ENCODE results near the gene MBD5.

MBD5 gene

GRCh38 chr2:148455791-148456190, 434.9 kb downstream of the MBD5 start:
- DNase-seq (ENCODE audit: low read depth, low spot score): no peak

- DNase-seq (ENCODE audit: low read depth, low spot score): no peak
Measured at GRCh38 chr2:148458171-148458570, 437.3 kb downstream of the MBD5 start.

- DNase-seq (ENCODE audit: low read depth, low spot score): no peak
Measured at GRCh38 chr2:148459377-148459778, 438.5 kb downstream of the MBD5 start.

- no peak for DNase-seq (ENCODE audit: low read depth, low spot score)
Measured at GRCh38 chr2:148461876-148462275, 441.0 kb downstream of the MBD5 start.

- no peak for DNase-seq (ENCODE audit: low read depth, low spot score)
Measured at GRCh38 chr2:148475626-148476025, 454.7 kb downstream of the MBD5 start.

GRCh38 chr2:148479398-148479797, 458.5 kb downstream of the MBD5 start:
- no peak for DNase-seq (ENCODE audit: low read depth, low spot score)

- DNase-seq (ENCODE audit: low read depth, low spot score): no peak
Measured at GRCh38 chr2:148483665-148484064, 462.8 kb downstream of the MBD5 start.

- no peak for DNase-seq (ENCODE audit: low read depth, low spot score)
Measured at GRCh38 chr2:148484066-148484465, 463.2 kb downstream of the MBD5 start.

GRCh38 chr2:148486655-148487054, 465.8 kb downstream of the MBD5 start:
- DNase-seq (ENCODE audit: low read depth, low spot score): no peak

- no peak for DNase-seq (ENCODE audit: low read depth, low spot score)
Measured at GRCh38 chr2:148487439-148487838, 466.5 kb downstream of the MBD5 start.

GRCh38 chr2:148490840-148491439, 470.0 kb downstream of the MBD5 start:
- DNase-seq (ENCODE audit: low read depth, low spot score): no peak

- DNase-seq (ENCODE audit: low read depth, low spot score): no peak
Measured at GRCh38 chr2:148493822-148494563, 473.1 kb downstream of the MBD5 start.

GRCh38 chr2:148495586-148495985, 474.7 kb downstream of the MBD5 start:
- DNase-seq (ENCODE audit: low read depth, low spot score): no peak

GRCh38 chr2:148501545-148501944, 480.7 kb downstream of the MBD5 start:
- no peak for DNase-seq (ENCODE audit: low read depth, low spot score)

- no peak for DNase-seq (ENCODE audit: low read depth, low spot score)
Measured at GRCh38 chr2:148503516-148503915, 482.6 kb downstream of the MBD5 start.

GRCh38 chr2:148507970-148508369, 487.1 kb downstream of the MBD5 start:
- no peak for DNase-seq (ENCODE audit: low read depth, low spot score)

GRCh38 chr2:148508878-148509287, 488.0 kb downstream of the MBD5 start:
- no peak for DNase-seq (ENCODE audit: low read depth, low spot score)

- peak; percentile 62 for DNase-seq (ENCODE audit: low read depth, low spot score)
Measured at GRCh38 chr2:148509288-148509902, 488.5 kb downstream of the MBD5 start.

- DNase-seq (ENCODE audit: low read depth, low spot score): no peak
Measured at GRCh38 chr2:148511883-148512282, 491.0 kb downstream of the MBD5 start.

- DNase-seq (ENCODE audit: low read depth, low spot score): no peak
Measured at GRCh38 chr2:148512501-148512900, 491.6 kb downstream of the MBD5 start.

- DNase-seq (ENCODE audit: low read depth, low spot score): no peak
Measured at GRCh38 chr2:148513427-148513826, 492.5 kb downstream of the MBD5 start.

- no peak for DNase-seq (ENCODE audit: low read depth, low spot score)
Measured at GRCh38 chr2:148515120-148515519, 494.2 kb downstream of the MBD5 start.

GRCh38 chr2:148515976-148516375, 495.1 kb downstream of the MBD5 start:
- no peak for DNase-seq (ENCODE audit: low read depth, low spot score)

Measured in activated naive CD8-positive, alpha-beta T cell treated with anti-CD3 and anti-CD28 coated beads, Interleukin-2, amount 50 U/mL, for 16 hours (primary cell).